ENCODE measurements around the gene MYRIP. TPM values are rescaled to one million over a fixed set of nuclear protein-coding genes. Genes with fewer than 3 reads are reported as not detected.
A peak's percentile ranks its signal among the peaks of the same experiment; 100 is the strongest.
"Not testable (repeated sequence)": the region's sequence is repeated elsewhere in the genome, so short reads cannot be mapped to it uniquely, and the experiment has no call there.

MYRIP gene
- total and polyA plus RNA-seq, 2 experiments from 2014 or later, result 1.5 to 1.8 TPM

DNA sequence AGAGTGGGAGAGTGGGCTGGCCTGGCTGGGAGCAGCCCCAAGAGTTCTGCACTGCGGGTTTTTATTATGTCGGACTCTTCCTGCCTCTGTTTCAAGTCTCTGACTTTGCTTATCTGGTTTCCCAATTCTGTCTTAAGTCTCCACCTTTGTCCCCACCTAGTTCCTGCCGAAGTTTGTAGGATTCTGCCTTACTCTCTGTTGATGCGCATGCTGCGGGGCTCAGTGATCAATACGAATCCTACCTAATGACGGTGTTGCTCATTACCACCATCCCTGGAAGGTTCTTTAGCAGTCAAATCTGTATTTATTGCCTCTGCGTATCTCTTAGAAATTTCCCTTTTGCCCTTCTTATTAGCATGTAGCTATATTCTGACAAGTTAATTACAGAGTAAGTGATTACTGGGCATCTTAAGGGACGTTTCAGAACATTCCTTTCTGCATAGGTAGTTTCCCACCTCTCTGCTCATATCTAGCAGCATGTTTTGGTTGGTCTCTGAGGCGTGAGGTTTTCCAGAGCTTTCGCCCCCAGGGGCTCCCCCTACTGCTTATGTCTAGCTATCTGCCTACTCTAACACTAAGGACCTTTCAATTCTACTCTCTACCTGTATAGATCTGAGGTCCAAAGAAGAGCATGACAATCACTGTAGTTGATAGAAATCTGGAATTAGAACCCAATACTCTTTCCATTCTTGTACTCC lies 264.1 kb downstream of the MYRIP start:
- Histone ChIP-seq H3F3A (replicated peaks; ENCODE audit: low read depth) (no peaks in the 10 kb centered on the region), H3K9me2 (ENCODE audit: insufficient read depth) (0 out of 2 replicates have a peak, but pooled peaks cover 2% of the 10 kb centered on the region), H3K36me3 (ENCODE audit: insufficient read depth) (no peaks in the 10 kb centered on the region), H3K27me3 (ENCODE audit: insufficient read depth) (no peaks in the 10 kb centered on the region), H3K4me2 (no peak overlapping the region), H3K27ac (ENCODE audit: low read depth) (no peak overlapping the region), H4K20me1 (replicated peaks; ENCODE audit: insufficient read depth) (no peaks in the 10 kb centered on the region), H3K4me1 (ENCODE audit: insufficient read depth) (no peaks in the 10 kb centered on the region), H3K79me2 (replicated peaks; ENCODE audit: insufficient read depth) (no peaks in the 10 kb centered on the region), H2AFZ (no peak overlapping the region), H3K4me3 (no peak overlapping the region)
- Mint-ChIP-seq H3K4me3 (no peak overlapping the region), H3K27ac (no peak overlapping the region), H3K9me3 (peaks cover 5% of the 10 kb centered on the region; the same call in 2 of the 3 replicates), H3K36me3 (ENCODE audit: low read depth) (peaks cover 3% of the 10 kb centered on the region; the same call in 1 of the 3 replicates), H3K4me1 (peaks cover 7% of the 10 kb centered on the region; the same call in 2 of the 3 replicates), H3K27me3 (ENCODE audit: insufficient read depth, low read depth, poor library complexity) (peaks cover 8% of the 10 kb centered on the region)
- peak; percentile 96 for ATAC-seq
- TF ChIP-seq, protein P1, sequence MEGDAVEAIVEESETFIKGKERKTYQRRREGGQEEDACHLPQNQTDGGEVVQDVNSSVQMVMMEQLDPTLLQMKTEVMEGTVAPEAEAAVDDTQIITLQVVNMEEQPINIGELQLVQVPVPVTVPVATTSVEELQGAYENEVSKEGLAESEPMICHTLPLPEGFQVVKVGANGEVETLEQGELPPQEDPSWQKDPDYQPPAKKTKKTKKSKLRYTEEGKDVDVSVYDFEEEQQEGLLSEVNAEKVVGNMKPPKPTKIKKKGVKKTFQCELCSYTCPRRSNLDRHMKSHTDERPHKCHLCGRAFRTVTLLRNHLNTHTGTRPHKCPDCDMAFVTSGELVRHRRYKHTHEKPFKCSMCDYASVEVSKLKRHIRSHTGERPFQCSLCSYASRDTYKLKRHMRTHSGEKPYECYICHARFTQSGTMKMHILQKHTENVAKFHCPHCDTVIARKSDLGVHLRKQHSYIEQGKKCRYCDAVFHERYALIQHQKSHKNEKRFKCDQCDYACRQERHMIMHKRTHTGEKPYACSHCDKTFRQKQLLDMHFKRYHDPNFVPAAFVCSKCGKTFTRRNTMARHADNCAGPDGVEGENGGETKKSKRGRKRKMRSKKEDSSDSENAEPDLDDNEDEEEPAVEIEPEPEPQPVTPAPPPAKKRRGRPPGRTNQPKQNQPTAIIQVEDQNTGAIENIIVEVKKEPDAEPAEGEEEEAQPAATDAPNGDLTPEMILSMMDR (conservative IDR thresholded peaks at IDR 0.05; ENCODE audit: low read depth in 2 of 2), result peak; percentile 52 to 56
- TF ChIP-seq EZH2phosphoT487 (IDR thresholded peaks at IDR 0.05; ENCODE audit: unreplicated experiment) (no peak), STAT1 (IDR thresholded peaks at IDR 0.05; ENCODE audit: unreplicated experiment) (no peak)
- peak; percentile 65 for DNase-seq (ENCODE audit: low spot score)

GRCh38 chr3:40077139-40077538 lies 267.7 kb downstream of the MYRIP start:
- H3K4me2 ChIP-seq; H3K9me2 ChIP-seq (ENCODE audit: insufficient read depth); H3K36me3 ChIP-seq (ENCODE audit: insufficient read depth); H3K27me3 ChIP-seq (ENCODE audit: insufficient read depth); H3K9me3 Mint-ChIP-seq; H4K20me1 ChIP-seq (replicated peaks; ENCODE audit: insufficient read depth); DNase-seq (ENCODE audit: low spot score); H3K27me3 Mint-ChIP-seq (ENCODE audit: insufficient read depth, low read depth, poor library complexity); H3K27ac ChIP-seq (ENCODE audit: low read depth); H3K4me3 ChIP-seq; H2AFZ ChIP-seq; ATAC-seq; H3K4me1 ChIP-seq (ENCODE audit: insufficient read depth); H3K4me3 Mint-ChIP-seq; H3K79me2 ChIP-seq (replicated peaks; ENCODE audit: insufficient read depth); H3K4me1 Mint-ChIP-seq; H3K27ac Mint-ChIP-seq; H3K36me3 Mint-ChIP-seq (ENCODE audit: low read depth); H3F3A ChIP-seq (replicated peaks; ENCODE audit: low read depth): not testable (repeated sequence)

GRCh38 chr3:40077828-40078492 lies 268.6 kb downstream of the MYRIP start:
- not testable (repeated sequence) for H3K36me3 ChIP-seq (ENCODE audit: insufficient read depth); H3K9me3 Mint-ChIP-seq; H4K20me1 ChIP-seq (replicated peaks; ENCODE audit: insufficient read depth); H3K4me1 Mint-ChIP-seq; H3K27ac ChIP-seq (ENCODE audit: low read depth); H3K9me2 ChIP-seq (ENCODE audit: insufficient read depth); H3K27me3 ChIP-seq (ENCODE audit: insufficient read depth); H3K4me2 ChIP-seq; H3K4me3 ChIP-seq; H2AFZ ChIP-seq; DNase-seq (ENCODE audit: low spot score); H3K4me1 ChIP-seq (ENCODE audit: insufficient read depth); H3K27ac Mint-ChIP-seq; H3K79me2 ChIP-seq (replicated peaks; ENCODE audit: insufficient read depth); H3F3A ChIP-seq (replicated peaks; ENCODE audit: low read depth); H3K4me3 Mint-ChIP-seq; H3K36me3 Mint-ChIP-seq (ENCODE audit: low read depth); H3K27me3 Mint-ChIP-seq (ENCODE audit: insufficient read depth, low read depth, poor library complexity); ATAC-seq
